Fibroblast of the aortic adventitia (primary cell): ENCODE data around the gene SLC10A6. TPM values are rescaled to one million over a fixed set of nuclear protein-coding genes. Genes with fewer than 3 reads are reported as not detected.

Experiments
- DNase-seq: peaks from one replicate; pipeline ENCODE4 v3.0.0-alpha.2; 2010; ENCODE audit warnings: low read depth
- H3K4me3 ChIP-seq: 2 replicates; pipeline ENCODE4 v1.5.1; 2011; ENCODE audit warnings: low read depth, mild to moderate bottlenecking, control low read depth, low read length, moderate library complexity
- total RNA-seq: library from RNA; depleted of rRNA; stranded (reverse); fragments of >200 nt; gene quantifications from 2 replicates; pipeline ENCODE4 v1.2.3, GENCODE V29; 2012; ENCODE audit warnings: low replicate concordance
- TF ChIP-seq, protein P1 (sequence below): IDR thresholded peaks from 2 replicates; pipeline ENCODE4 v1.5.1; 2011; ENCODE audit warnings: mild to moderate bottlenecking, low read length, control low read depth, inconsistent platforms; ENCODE audit not compliant: insufficient read depth

SLC10A6 gene, protein sequence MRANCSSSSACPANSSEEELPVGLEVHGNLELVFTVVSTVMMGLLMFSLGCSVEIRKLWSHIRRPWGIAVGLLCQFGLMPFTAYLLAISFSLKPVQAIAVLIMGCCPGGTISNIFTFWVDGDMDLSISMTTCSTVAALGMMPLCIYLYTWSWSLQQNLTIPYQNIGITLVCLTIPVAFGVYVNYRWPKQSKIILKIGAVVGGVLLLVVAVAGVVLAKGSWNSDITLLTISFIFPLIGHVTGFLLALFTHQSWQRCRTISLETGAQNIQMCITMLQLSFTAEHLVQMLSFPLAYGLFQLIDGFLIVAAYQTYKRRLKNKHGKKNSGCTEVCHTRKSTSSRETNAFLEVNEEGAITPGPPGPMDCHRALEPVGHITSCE
- total RNA-seq: 0.18 TPM in 1 of 2 replicates, not detected in the other

DNA sequence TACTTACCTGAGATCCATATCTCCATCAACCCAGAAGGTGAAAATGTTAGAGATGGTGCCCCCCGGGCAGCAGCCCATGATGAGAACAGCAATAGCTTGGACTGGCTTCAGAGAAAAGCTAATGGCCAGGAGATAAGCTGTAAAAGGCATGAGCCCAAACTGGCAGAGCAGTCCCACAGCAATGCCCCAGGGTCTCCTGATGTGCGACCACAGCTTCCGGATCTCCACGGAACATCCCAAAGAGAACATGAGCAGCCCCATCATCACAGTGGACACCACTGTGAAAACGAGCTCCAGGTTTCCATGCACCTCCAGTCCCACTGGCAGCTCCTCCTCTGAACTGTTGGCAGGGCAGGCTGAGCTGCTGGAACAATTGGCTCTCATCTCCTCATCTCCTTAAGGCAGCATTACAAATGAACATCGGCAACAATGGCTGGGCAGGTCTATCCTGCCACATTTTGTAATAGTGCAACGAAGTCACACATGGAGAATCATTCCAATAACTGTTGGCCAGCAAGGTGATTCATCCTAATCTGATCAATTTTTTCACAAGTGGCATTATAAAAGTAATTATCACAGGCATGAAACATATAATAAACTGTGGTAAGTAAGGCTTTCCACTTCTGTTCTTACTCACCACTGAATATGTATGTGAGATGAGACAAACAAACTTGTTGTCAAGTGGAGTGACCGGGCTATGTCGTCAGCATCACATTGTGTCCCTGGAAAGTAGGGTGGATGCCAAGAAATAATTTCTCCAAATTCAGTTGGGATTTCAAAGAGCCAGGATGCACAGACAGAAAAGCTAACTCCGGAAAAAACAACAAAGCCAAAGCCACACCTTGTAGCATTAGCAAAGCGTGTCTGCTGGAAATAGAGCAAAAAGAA is at the start of gene SLC10A6:
SLC10A6 (minus strand) TSS at position 653 of the 888 bp plus-strand sequence; CDS start at position 384, 269 bp downstream.
- DNase-seq: no peak
- TF ChIP-seq, protein P1, sequence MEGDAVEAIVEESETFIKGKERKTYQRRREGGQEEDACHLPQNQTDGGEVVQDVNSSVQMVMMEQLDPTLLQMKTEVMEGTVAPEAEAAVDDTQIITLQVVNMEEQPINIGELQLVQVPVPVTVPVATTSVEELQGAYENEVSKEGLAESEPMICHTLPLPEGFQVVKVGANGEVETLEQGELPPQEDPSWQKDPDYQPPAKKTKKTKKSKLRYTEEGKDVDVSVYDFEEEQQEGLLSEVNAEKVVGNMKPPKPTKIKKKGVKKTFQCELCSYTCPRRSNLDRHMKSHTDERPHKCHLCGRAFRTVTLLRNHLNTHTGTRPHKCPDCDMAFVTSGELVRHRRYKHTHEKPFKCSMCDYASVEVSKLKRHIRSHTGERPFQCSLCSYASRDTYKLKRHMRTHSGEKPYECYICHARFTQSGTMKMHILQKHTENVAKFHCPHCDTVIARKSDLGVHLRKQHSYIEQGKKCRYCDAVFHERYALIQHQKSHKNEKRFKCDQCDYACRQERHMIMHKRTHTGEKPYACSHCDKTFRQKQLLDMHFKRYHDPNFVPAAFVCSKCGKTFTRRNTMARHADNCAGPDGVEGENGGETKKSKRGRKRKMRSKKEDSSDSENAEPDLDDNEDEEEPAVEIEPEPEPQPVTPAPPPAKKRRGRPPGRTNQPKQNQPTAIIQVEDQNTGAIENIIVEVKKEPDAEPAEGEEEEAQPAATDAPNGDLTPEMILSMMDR: no peak
- H3K4me3 ChIP-seq: no peak within 1 kb of the TSS

DNA sequence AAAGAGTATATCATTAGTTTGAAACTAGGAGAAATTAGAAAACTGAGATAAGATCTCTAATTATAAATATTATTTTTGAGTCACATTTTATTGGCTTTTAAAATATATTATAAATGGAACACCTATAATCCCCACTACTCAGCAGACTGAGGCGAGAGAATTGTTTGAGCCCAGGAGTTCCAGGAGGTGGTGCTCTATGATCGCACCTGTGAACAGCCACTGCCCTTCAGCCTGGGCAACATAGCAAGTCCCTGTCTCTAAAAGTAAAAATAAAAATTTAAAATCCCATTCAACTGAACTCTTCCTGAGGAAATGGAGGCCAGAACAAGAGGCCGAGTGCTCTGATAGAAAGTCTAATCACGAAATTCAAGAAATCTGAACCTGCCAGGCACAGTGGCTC is 49.4 kb upstream of the SLC10A6 start:
- no peak overlapping the region for H3K4me3 ChIP-seq
- no peak for DNase-seq

DNA sequence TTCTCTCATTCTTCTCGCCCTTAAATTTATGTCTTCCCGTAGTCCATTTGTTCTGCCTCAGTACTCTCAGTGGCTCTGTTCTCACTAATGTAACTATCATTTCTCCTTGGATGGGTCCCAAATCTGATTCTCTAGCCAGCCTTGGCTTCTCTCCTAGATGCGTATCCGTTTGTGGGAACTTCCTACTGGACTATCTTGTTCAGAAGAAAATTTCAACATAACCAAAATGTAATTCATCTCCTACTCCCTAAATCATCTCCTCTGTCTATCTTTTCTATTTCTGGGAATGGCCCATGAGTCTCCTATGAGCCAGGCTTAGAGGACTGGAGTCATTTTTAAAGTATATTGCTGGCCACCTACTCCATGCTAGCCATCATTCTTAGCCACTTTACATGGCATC is 47.4 kb upstream of the SLC10A6 start:
- TF ChIP-seq, protein P1: no peak
- peak; percentile 48 for DNase-seq
- no peak overlapping the region for H3K4me3 ChIP-seq

More for the DNA sequence above, 49.4 kb upstream of the SLC10A6 start:
- TF ChIP-seq, protein P1: no peak

DNA sequence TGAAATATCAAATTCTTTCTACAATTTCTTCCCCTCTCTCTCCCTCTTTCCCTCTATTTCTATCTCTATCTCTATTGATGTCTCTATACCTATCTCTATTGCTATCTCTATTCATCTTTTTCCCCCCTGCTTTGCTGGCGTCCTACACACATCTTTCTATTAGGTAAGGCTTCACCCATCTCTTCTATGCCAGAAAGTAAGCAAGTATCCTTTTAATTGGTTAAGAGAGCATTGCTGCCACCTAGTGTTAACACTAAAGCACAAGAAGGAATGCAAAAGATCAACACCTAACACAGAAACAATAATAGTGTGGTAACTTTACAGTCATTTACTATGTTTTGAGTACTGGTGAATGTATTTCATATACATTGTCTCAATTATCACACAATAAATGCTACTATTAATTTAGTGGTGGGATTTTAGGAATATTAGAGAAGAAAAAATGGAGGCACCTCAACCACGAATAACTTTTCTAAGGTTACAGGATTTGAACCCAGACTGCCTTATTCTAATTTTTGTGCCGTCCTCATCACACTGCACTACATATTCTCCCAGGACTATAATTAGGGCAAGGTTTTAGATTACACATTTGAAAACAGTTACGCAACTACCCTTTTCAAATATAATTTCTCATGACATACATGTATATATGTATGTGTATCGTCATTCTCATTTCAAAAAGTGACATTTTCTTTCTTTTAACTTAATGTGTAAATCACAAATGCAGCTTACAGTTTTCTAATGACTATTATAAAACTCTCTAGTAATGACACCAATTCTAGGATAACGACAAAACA is 46.7 kb upstream of the SLC10A6 start:
- peak; percentile 83 for DNase-seq
- TF ChIP-seq, protein P1: peak; percentile 67

DNA sequence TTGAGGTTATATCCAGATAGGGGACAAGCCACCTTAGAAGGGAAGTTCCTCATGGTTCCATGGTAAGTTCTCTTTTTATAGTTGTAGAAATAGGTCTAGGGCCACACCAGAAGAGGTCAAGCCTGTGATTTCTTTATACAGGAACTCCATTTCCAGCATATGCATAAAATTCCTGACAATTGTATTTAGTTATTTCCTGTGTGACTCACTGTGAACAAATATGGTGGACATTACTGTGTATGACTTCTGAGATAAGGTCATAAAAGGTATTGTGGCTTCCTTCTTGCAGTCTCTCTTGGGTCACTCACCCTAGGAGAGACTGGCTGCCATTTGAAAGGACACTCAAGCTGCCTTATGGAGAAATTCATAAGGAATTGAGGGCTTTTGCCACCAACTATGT is 45.3 kb upstream of the SLC10A6 start:
- TF ChIP-seq, protein P1: no peak
- H3K4me3 ChIP-seq: no peak overlapping the region
- no peak for DNase-seq

More for the DNA sequence above, 46.7 kb upstream of the SLC10A6 start:
- H3K4me3 ChIP-seq: no peak overlapping the region

DNA sequence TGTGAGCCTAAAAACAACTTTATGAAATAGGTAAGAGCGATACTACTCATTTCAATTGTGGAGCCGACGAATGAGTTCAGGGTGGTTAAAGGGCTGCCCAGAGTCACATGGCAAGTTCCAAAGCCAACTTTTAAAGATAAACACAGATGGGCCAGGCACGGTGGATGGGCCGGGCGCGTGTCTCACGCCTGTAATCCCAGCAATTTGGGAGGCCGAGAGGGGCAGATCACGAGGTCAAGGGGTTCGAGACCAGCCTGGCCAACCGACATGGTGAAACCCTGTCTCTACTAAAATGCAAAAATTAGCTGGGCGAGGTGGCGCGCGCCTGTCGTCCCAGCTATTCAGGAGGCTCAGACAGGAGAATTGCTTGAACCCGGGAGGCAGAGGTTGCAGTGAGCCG is 44.0 kb upstream of the SLC10A6 start:
- TF ChIP-seq, protein P1: no peak
- no peak overlapping the region for H3K4me3 ChIP-seq

More for the DNA sequence above, 44.0 kb upstream of the SLC10A6 start:
- DNase-seq: no peak
